GM15510 (cell line): ENCODE measurements around the gene NIPAL1.

Source experiments
- POLR2A ChIP-seq: IDR thresholded peaks from 3 replicates; pipeline ENCODE4 v1.6.1; 2011; ENCODE audit warnings: borderline replicate concordance; ENCODE audit not compliant: insufficient read length; ENCODE audit errors: extremely low read depth

NIPAL1 gene

GRCh38 chr4:48078862-48079655 is 62.5 kb downstream of the NIPAL1 start:
- TF ChIP-seq POLR2A, result no peak

- no peak for TF ChIP-seq POLR2A
Measured at GRCh38 chr4:48079972-48080391, 63.4 kb downstream of the NIPAL1 start.

- TF ChIP-seq POLR2A, result no peak
Measured at GRCh38 chr4:48081196-48081595, 64.6 kb downstream of the NIPAL1 start.

GRCh38 chr4:48082956-48083355 is 66.4 kb downstream of the NIPAL1 start:
- no peak for TF ChIP-seq POLR2A

- TF ChIP-seq POLR2A, result no peak
Measured at GRCh38 chr4:48085821-48086589, 69.4 kb downstream of the NIPAL1 start.
